HL-60/S4 treated with phorbol 12-myristate 13-acetate at 8.2 ng/mL for 4 days and 3 days (cell line): ENCODE results near the gene TTC29.
"Not testable (repeated sequence)": the region's sequence is repeated elsewhere in the genome, so short reads cannot be mapped to it uniquely, and the experiment has no call there.

ENCODE experiments used
- in situ Hi-C: fragments of 300-500 bp; cut with MboI; formaldehyde crosslinking; loops from 2 replicates; pipeline ENCODE4 v1.15.0; 2022; ENCODE audit warnings: low sequenced_read_pairs

Gene TTC29

DNA sequence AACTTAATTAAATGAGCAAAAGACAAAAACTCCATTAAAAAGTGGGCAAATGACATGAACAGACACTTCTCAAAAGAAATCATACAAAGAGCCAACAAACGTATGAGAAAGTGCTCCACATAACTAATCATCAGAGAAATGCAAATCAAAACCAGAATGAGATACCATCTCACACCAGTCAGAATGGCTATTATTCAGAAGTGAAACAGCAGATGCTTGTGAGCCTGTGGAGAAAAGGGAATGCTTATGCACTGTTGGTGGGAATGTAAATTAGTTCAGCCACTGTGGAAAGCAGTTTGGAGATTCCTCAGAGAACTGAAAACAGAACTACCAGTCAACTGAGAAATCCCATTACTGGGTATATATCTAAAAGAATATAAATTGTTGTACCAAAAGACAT, 222.1 kb downstream of the TTC29 start:
- in situ Hi-C loops = not testable (repeated sequence)

DNA sequence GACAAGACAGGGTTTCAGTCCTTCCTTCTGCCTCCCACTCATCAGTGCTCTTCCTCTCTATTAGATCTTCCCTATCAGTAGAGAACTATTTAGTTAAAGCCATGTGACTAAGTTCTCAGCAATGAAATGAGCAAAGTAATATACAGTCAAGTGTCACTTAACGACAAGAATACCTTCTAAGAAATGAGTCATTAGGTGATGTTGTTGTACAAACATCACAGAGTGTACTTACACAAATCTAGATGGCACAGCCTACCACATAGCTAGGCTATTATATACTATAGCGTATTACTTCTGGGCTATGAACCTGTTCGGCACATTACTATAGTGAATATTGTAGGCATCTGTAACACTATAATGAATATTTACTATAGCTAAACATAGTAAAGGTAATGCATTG, 235.7 kb downstream of the TTC29 start:
- in situ Hi-C loops = no loop called here

- in situ Hi-C loops = no loop called here
These were observed 245.8 kb downstream of the TTC29 start for GRCh38 chr4:146699910-146700309.

DNA sequence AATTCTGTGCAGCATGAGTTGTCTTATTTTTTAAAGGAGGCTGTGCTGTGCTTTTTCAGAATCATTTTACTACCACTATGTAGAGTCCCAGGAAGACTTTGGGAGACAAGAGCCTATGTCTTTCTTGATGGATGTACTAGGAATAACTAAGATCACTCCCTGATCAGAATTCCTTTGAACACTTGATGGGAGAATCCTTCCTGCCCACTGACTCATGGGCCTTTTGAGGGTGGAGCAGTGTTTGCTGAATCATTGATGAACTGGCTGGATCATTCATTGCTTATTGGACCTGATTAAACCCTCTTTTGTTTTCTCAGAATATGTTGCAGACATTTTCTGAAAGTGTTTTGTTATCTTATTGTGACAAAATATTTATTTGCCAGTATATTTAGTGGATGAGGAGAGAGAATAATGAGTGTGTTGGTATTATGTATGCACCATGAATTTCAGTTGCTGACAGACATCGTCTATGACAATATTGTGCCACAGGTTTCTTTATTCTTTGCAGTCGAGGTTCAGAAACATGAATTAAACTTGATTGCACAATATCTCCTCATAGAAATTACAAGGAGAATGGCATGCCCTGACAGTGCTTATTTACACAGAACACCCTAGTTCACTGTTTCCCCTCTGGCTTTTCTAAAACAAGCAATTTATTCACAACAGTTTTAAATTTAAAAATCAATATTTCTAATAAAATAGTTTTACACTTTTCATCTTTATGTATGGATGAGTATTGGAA, 270.7 kb downstream of the TTC29 start:
- in situ Hi-C loops = no loop called here

GRCh38 chr4:146663968-146664311, 281.7 kb downstream of the TTC29 start:
- in situ Hi-C loops = not testable (repeated sequence)

GRCh38 chr4:146661367-146661766, 284.3 kb downstream of the TTC29 start:
- in situ Hi-C loops = no loop called here
